Neural crest cell (in vitro differentiated cells): ENCODE data around the gene GEMIN8. TPM values are rescaled to one million over a fixed set of nuclear protein-coding genes. Genes with fewer than 3 reads are reported as not detected.

Source experiments
- DNase-seq: peaks from one replicate; pipeline ENCODE4 v3.0.0; 2021; ENCODE audit warnings: low read depth, mixed read lengths, low spot score
- H3K27ac Mint-ChIP-seq: one replicate; pipeline ENCODE4 v1.8.0; 2021; ENCODE audit warnings: mild to moderate bottlenecking, mixed read lengths; ENCODE audit not compliant: unreplicated experiment
- H3K27me3 Mint-ChIP-seq: 2 replicates; pipeline ENCODE4 v1.8.0; 2021; ENCODE audit warnings: low read depth, mild to moderate bottlenecking, mixed read lengths
- H3K36me3 Mint-ChIP-seq: 2 replicates; pipeline ENCODE4 v1.8.0; 2021; ENCODE audit warnings: low read depth, mild to moderate bottlenecking, mixed read lengths
- H3K4me1 Mint-ChIP-seq: 2 replicates; pipeline ENCODE4 v1.8.0; 2021; ENCODE audit warnings: mixed read lengths
- H3K4me3 Mint-ChIP-seq: one replicate; pipeline ENCODE4 v1.8.0; 2021; ENCODE audit warnings: mild to moderate bottlenecking, mixed read lengths
- H3K9me3 Mint-ChIP-seq: 2 replicates; pipeline ENCODE4 v1.8.0; 2021; ENCODE audit warnings: mixed read lengths
- total RNA-seq: library from RNA; stranded (reverse); gene quantifications from 2 replicates; pipeline ENCODE4 v1.2.1, GENCODE V29; 2021
- TF ChIP-seq, protein P1 (sequence below): fragments of 200-600 bp; sonication (generic); conservative IDR thresholded peaks from 2 replicates; pipeline ENCODE4 v1.5.0; 2021; ENCODE audit warnings: antibody characterized with exemption, mild to moderate bottlenecking

Gene GEMIN8
- total RNA-seq, 1 donor from 2014 or later, result 14.4 TPM

DNA sequence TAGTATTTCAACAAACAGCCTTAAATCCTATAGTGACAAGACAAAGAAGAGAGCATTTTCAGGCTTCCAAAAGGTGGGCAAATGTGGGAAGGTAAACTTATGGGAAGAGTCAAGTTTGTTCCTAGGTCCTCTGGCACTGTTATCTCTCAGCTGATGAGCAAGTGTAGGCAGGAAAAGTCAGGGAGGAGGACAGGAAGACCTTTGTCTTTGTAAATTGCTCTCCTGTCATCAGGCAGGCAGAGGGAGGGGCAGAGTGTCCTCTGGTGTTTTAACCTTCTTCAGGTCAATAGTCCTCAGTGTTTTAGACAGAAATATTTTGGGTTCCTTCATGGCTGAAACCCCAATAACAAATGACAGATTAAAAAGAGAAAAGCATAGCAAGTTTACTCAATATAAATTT, 13.5 kb upstream of the GEMIN8 start:
- TF ChIP-seq, protein P1, sequence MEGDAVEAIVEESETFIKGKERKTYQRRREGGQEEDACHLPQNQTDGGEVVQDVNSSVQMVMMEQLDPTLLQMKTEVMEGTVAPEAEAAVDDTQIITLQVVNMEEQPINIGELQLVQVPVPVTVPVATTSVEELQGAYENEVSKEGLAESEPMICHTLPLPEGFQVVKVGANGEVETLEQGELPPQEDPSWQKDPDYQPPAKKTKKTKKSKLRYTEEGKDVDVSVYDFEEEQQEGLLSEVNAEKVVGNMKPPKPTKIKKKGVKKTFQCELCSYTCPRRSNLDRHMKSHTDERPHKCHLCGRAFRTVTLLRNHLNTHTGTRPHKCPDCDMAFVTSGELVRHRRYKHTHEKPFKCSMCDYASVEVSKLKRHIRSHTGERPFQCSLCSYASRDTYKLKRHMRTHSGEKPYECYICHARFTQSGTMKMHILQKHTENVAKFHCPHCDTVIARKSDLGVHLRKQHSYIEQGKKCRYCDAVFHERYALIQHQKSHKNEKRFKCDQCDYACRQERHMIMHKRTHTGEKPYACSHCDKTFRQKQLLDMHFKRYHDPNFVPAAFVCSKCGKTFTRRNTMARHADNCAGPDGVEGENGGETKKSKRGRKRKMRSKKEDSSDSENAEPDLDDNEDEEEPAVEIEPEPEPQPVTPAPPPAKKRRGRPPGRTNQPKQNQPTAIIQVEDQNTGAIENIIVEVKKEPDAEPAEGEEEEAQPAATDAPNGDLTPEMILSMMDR, result no peak
- H3K9me3 Mint-ChIP-seq, result peaks cover 9% of the 10 kb centered on the region
- H3K4me1 Mint-ChIP-seq, result peaks cover 7% of the 10 kb centered on the region
- H3K4me3 Mint-ChIP-seq, result no peak overlapping the region
- H3K27ac Mint-ChIP-seq, result no peak overlapping the region
- no peaks in the 10 kb centered on the region for H3K27me3 Mint-ChIP-seq
- DNase-seq, result no peak
- H3K36me3 Mint-ChIP-seq, result no peaks in the 10 kb centered on the region

DNA sequence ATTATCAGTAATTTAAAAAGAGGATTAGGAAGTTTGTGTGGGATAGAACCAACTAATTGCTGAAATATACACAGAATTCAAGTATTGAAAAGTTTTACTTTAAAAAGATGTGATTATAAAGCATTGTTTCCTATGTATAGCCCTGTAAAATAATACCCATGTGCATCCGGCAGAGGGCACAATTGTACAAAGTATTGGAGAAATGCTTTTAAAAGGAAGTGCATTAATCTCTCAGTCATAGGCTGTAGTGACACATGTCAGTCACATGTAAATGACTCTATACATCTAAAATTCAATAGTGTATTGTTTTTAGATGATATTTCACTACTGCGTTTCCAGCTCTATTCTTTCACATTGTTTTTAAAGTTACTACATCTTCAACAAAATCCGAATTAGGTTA, 9.7 kb upstream of the GEMIN8 start:
- DNase-seq, result peak; percentile 56
- Mint-ChIP-seq H3K4me3 (no peak overlapping the region), H3K27me3 (no peaks in the 10 kb centered on the region), H3K4me1 (peaks cover 7% of the 10 kb centered on the region), H3K9me3 (peaks cover 10% of the 10 kb centered on the region), H3K36me3 (no peaks in the 10 kb centered on the region), H3K27ac (no peak overlapping the region)
- TF ChIP-seq, protein P1, result peak; percentile 78

DNA sequence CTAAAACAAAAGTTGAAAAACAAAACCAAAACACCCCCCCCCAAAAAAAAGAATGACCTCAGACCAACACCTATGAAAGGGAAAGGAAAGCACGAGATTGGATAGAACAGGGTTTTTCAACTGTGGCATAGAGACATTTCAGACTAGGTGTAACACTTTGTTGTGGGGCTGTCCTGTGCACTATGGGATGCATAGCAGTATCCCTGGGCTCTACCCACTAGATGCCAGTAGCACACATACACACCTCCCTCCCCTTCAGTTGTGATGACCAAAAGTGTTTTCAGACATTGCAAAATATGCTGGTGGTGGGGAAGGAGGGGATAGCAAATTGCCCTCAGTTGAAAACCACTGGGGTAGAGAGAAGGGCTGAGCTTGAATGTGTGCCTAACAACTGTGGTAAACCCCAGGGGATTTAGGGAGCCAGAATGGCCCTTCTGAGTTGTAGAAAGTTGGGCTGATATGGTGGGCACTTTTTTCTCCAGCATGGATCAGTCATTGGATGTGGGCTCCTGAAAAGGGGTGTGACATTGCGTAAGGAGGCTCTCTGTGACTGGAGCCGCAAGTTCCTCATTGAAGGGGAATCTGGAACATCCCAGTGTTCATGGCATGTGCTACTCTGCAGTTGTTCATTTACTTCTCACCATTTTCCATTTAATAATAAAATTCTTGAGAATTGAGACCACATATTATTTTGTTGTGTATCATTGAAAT, 8.8 kb upstream of the GEMIN8 start:
- DNase-seq, result no peak
- no peaks in the 10 kb centered on the region for H3K36me3 Mint-ChIP-seq
- TF ChIP-seq, protein P1, result no peak
- peaks cover 10% of the 10 kb centered on the region for H3K9me3 Mint-ChIP-seq
- H3K27me3 Mint-ChIP-seq, result no peaks in the 10 kb centered on the region
- no peak overlapping the region for H3K4me3 Mint-ChIP-seq
- no peak overlapping the region for H3K27ac Mint-ChIP-seq
- H3K4me1 Mint-ChIP-seq, result peaks cover 7% of the 10 kb centered on the region

DNA sequence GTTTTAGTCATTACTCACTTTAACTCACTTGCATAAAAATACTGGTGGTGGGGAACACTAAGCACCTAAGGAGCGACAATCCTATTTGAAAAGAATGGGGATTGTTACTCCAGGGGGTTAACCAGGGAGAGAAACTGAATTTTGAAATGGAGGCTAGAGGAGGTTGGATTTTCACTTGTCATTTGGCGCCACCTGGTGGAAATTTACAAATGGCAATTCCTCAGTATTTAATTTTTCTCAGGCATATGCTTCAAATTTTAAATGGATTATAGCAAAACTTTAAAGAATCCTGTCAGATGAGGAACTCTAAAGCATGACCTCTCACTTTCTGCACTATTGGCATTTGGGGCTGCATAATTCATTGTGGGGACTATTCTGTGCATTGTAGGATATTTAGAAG, 2.7 kb upstream of the GEMIN8 start:
- no peak overlapping the region for H3K27ac Mint-ChIP-seq
- no peaks in the 10 kb centered on the region for H3K36me3 Mint-ChIP-seq
- DNase-seq, result peak; percentile 61
- TF ChIP-seq, protein P1, result peak; percentile 81
- H3K4me1 Mint-ChIP-seq, result peaks cover 21% of the 10 kb centered on the region
- peak overlapping the region; percentile 75 for H3K4me3 Mint-ChIP-seq
- no peaks in the 10 kb centered on the region for H3K27me3 Mint-ChIP-seq
- peaks cover 7% of the 10 kb centered on the region for H3K9me3 Mint-ChIP-seq

DNA sequence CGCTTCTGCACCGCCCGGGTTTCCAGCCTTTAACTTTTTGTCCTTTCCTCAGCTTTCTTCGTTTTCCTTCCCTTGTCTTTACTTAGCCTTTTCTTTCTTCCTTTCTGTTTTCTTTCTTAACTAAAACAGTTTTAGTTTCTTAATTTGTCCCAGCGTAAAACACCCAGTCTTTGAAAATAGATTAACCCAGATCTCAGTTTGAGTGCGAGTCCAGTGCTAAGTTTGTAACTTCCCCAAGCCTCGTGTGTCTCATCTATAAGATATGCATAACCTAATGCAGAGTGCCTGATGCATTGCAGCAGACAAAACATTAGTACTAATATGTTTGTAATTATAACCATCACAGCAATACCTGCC, 460 bp upstream of the GEMIN8 start:
- no peak for DNase-seq
- H3K36me3 Mint-ChIP-seq, result no peaks in the 10 kb centered on the region
- TF ChIP-seq, protein P1, result no peak
- H3K9me3 Mint-ChIP-seq, result peaks cover 2% of the 10 kb centered on the region
- H3K4me3 Mint-ChIP-seq, result peak overlapping the region; percentile 89
- no peaks in the 10 kb centered on the region for H3K27me3 Mint-ChIP-seq
- H3K4me1 Mint-ChIP-seq, result peaks cover 42% of the 10 kb centered on the region
- H3K27ac Mint-ChIP-seq, result peak overlapping the region; percentile 98
